ENCODE measurements around the gene TMEM255B. TPM values are rescaled to one million over a fixed set of nuclear protein-coding genes. Genes with fewer than 3 reads are reported as not detected.
A peak's percentile ranks its signal among the peaks of the same experiment; 100 is the strongest.

Gene TMEM255B
- total and polyA plus RNA-seq, 4 donors = 6.0 to 19.6 (median 14.8) TPM

DNA sequence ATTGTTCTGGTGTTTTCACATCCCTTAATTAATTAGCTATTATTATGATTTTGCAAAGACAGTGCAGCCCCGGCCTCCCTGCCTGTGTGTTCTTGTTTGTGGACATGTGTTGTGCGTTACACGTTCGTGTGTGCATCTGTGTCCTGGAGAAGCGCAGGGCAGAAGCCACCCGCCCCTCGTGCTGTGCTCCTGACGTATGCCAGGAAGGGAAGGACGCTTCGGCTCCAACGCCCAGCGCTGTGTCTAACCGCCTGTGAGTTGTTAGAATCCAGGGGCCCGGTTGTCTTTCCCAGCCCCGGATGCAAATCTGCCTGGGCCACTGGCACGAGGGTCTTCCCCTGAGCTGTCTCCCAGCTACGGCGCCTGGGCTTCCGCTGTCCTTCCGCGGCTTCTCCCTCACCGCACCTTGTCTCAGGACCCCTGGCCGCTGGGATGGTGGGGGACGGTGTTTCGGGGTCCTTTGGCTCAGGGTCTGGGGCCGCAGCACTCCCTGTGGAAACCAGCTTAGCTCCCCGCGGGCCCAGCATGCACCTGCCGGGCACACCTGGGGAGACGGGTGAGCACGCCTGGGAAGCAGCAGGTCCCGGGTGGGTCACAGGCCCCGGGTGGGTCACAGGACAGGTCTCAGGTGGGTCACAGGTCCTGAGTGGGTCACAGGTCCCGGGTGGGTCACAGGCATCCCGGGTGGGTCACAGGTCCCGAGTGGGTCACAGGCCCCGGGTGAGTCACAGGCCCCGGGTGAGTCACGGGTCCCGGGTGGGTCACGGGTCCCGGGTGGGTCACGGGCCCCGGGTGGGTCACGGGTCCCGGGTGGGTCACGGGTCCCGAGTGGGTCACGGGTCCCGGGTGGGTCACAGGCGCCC is 53.4 kb downstream of the TMEM255B start:
- Histone ChIP-seq H3K9ac (ENCODE audit: insufficient read depth in 1 of 2, low read length in 2 of 2) (no peak overlapping the region), H3K9me3 (ENCODE audit: control insufficient read depth in 4 of 4, insufficient read depth in 3 of 4, low read length in 3 of 4) (peaks cover 0 to 15% (median 0%) of the 10 kb centered on the region in 4 donors), H3K27me3 (ENCODE audit: control insufficient read depth in 3 of 3, insufficient read depth in 3 of 3, low read length in 2 of 3) (no peaks in the 10 kb centered on the region), H3K4me3 (no peak overlapping the region), H3K36me3 (ENCODE audit: control insufficient read depth in 4 of 4, insufficient read depth in 4 of 4, low read length in 4 of 4) (no peaks in the 10 kb centered on the region), H3K4me1 (ENCODE audit: control insufficient read depth in 5 of 5, insufficient read depth in 5 of 5, low read length in 5 of 5) (peaks cover 0 to 18% (median 0%) of the 10 kb centered on the region in 5 donors), H3K27ac (ENCODE audit: low read depth in 1 of 2, low read length in 1 of 2) (no peak overlapping the region)
- TF ChIP-seq, protein P1, sequence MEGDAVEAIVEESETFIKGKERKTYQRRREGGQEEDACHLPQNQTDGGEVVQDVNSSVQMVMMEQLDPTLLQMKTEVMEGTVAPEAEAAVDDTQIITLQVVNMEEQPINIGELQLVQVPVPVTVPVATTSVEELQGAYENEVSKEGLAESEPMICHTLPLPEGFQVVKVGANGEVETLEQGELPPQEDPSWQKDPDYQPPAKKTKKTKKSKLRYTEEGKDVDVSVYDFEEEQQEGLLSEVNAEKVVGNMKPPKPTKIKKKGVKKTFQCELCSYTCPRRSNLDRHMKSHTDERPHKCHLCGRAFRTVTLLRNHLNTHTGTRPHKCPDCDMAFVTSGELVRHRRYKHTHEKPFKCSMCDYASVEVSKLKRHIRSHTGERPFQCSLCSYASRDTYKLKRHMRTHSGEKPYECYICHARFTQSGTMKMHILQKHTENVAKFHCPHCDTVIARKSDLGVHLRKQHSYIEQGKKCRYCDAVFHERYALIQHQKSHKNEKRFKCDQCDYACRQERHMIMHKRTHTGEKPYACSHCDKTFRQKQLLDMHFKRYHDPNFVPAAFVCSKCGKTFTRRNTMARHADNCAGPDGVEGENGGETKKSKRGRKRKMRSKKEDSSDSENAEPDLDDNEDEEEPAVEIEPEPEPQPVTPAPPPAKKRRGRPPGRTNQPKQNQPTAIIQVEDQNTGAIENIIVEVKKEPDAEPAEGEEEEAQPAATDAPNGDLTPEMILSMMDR (IDR thresholded peaks at IDR 0.05; ENCODE audit: control extremely low read depth, extremely low read depth) = no peak
- WGBS, 2 donors = 87 to 91% methylated on average over 45 to 51 of the region's 51 CpGs
- DNase-seq (no peak), ATAC-seq (ENCODE audit: insufficient read depth, low FRiP score) (no peak)

DNA sequence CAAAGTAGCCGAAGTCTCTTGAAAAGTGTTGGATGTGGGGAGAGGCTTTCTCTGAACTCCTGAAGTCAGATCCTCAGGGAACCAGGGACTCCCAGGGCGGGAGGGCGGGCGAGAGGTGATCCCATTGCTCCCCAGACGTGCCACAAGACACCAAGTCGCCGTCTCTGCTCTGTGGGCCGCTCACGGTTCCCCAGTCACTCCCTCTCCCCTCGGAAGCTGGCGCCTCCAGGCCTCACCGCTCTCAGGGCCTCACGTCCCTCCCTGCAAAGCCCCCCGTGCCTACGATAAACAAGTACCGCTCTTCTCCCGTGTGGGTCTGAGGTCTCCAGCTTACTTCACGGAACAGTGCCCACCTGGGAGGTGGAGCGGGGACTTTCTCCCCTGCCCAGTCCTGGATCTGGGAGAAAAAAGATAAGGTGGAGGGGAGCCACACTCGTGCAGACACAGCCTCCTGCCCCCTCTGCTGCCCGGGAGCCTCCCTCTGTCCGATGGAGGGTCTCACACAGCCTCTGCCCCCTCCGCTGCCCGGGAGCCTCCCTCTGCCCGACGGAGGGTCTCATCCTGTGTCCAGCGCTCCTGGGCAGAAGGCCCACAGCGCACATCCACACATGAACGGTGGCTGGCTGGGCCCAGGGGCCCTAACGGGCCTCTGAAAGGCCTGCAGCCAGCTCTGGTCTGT is 54.2 kb downstream of the TMEM255B start:
- WGBS, 2 donors = 81 to 95% methylated on average over 29 to 30 of the region's 30 CpGs
- Histone ChIP-seq H3K4me1 (ENCODE audit: control insufficient read depth in 5 of 5, insufficient read depth in 5 of 5, low read length in 5 of 5) (peaks cover 0 to 18% (median 0%) of the 10 kb centered on the region in 5 donors), H3K27ac (ENCODE audit: low read depth in 1 of 2, low read length in 1 of 2) (peak overlapping the region in 1 of 2 donors; percentile 40), H3K27me3 (ENCODE audit: control insufficient read depth in 3 of 3, insufficient read depth in 3 of 3, low read length in 2 of 3) (no peaks in the 10 kb centered on the region), H3K4me3 (no peak overlapping the region), H3K9me3 (ENCODE audit: control insufficient read depth in 4 of 4, insufficient read depth in 3 of 4, low read length in 3 of 4) (peaks cover 0 to 11% (median 0%) of the 10 kb centered on the region in 4 donors), H3K36me3 (ENCODE audit: control insufficient read depth in 4 of 4, insufficient read depth in 4 of 4, low read length in 4 of 4) (no peaks in the 10 kb centered on the region), H3K9ac (ENCODE audit: insufficient read depth in 1 of 2, low read length in 2 of 2) (peak overlapping the region in 1 of 2 donors; percentile 25)
- TF ChIP-seq, protein P1 (IDR thresholded peaks at IDR 0.05; ENCODE audit: control extremely low read depth, extremely low read depth) = no peak
- ATAC-seq (ENCODE audit: insufficient read depth, low FRiP score) (no peak), DNase-seq (no peak)

DNA sequence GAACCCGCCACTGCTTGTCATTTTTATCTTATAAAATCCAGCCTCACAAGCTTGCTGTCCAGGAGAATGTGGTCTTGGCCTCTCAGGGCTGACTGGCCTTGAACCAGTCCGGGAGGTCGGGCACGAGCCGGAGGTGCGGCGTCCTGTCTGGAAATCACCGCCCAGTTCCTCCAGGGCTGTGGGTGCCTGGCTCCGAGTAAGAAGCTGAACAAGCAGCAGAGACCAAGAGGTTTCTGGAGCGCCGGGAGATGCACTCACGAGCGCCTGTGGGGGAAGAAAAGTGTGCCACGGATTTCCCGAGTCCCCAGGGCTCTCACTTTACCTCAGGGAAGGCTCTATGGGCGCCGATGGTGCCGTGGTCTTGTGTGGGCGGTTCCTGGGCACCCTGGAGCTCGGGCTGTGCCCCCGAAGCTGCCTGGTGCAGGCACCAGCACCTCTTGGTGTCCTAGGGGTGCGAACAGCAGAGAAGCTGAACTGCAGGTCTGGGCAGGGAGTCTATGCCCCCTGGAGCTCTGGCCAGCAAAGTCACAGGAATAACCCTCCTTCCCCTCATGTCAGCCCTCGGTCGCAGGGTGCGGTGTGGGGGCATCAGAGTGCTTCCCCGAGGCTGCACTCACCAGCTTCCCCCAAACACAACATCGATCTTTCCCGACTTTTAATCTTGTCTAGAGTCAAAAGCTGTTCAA is 54.9 kb downstream of the TMEM255B start:
- TF ChIP-seq, protein P1 (IDR thresholded peaks at IDR 0.05; ENCODE audit: control extremely low read depth, extremely low read depth) = no peak
- peak overlapping the region in 1 of 2 donors; percentile 40 for H3K27ac ChIP-seq (ENCODE audit: low read depth in 1 of 2, low read length in 1 of 2)
- H3K9ac ChIP-seq (ENCODE audit: insufficient read depth in 1 of 2, low read length in 2 of 2) = no peak overlapping the region
- DNase-seq = no peak
- WGBS, 2 donors = 55 to 74% methylated on average over 28 of the region's 28 CpGs
- peaks cover 0 to 21% (median 0%) of the 10 kb centered on the region in 5 donors for H3K4me1 ChIP-seq (ENCODE audit: control insufficient read depth in 5 of 5, insufficient read depth in 5 of 5, low read length in 5 of 5)
- ATAC-seq (ENCODE audit: insufficient read depth, low FRiP score) = no peak
- H3K4me3 ChIP-seq = no peak overlapping the region
- no peaks in the 10 kb centered on the region for H3K27me3 ChIP-seq (ENCODE audit: control insufficient read depth in 3 of 3, insufficient read depth in 3 of 3, low read length in 2 of 3)
- H3K9me3 ChIP-seq (ENCODE audit: control insufficient read depth in 4 of 4, insufficient read depth in 3 of 4, low read length in 3 of 4) = peaks cover 0 to 6% (median 0%) of the 10 kb centered on the region in 4 donors
- H3K36me3 ChIP-seq (ENCODE audit: control insufficient read depth in 4 of 4, insufficient read depth in 4 of 4, low read length in 4 of 4) = no peaks in the 10 kb centered on the region
